H9 (cell line): ENCODE data around the gene MLANA. TPM values are rescaled to one million over a fixed set of nuclear protein-coding genes. Genes with fewer than 3 reads are reported as not detected.

Source experiments
- DNase-seq: peaks from one replicate; pipeline ENCODE4 v3.0.0-alpha.2; 2017
- H2AFZ ChIP-seq: one replicate; pipeline ENCODE4 v1.6.1; 2013; ENCODE audit warnings: mild to moderate bottlenecking, low read length, control low read depth, moderate library complexity
- H2AK5ac ChIP-seq: 2 replicates; pipeline ENCODE4 v1.6.1; 2013; ENCODE audit warnings: low read length, control low read depth, mixed read lengths; ENCODE audit not compliant: insufficient read length
- H2BK120ac ChIP-seq: one replicate; pipeline ENCODE4 v1.6.1; 2013; ENCODE audit warnings: low read depth, mild to moderate bottlenecking, low read length, control low read depth, inconsistent platforms; ENCODE audit not compliant: poor library complexity, severe bottlenecking
- H2BK12ac ChIP-seq: 2 replicates; pipeline ENCODE4 v1.6.1; 2013; ENCODE audit warnings: low read length, control low read depth, mixed read lengths, low read depth; ENCODE audit not compliant: insufficient read length
- H2BK15ac ChIP-seq: 2 replicates; pipeline ENCODE4 v1.6.1; 2013; ENCODE audit warnings: low read depth, low read length, control low read depth
- H2BK20ac ChIP-seq: one replicate; pipeline ENCODE4 v1.6.1; 2013; ENCODE audit warnings: low read depth, mild to moderate bottlenecking, low read length, control low read depth, inconsistent platforms; ENCODE audit not compliant: poor library complexity, severe bottlenecking
- H2BK5ac ChIP-seq: 2 replicates; pipeline ENCODE4 v1.6.1; 2013; ENCODE audit warnings: low read length, control low read depth, mixed read lengths; ENCODE audit not compliant: insufficient read length
- H3K14ac ChIP-seq: 2 replicates; pipeline ENCODE4 v1.6.1; 2013; ENCODE audit warnings: low read length, control low read depth; ENCODE audit not compliant: insufficient read depth
- H3K18ac ChIP-seq: 2 replicates; pipeline ENCODE4 v1.6.1; 2013; ENCODE audit warnings: low read depth, mild to moderate bottlenecking, mixed read lengths, low read length, control low read depth; ENCODE audit not compliant: insufficient read length
- H3K23ac ChIP-seq: 2 replicates; pipeline ENCODE4 v1.6.1; 2013; ENCODE audit warnings: low read length, control low read depth, mixed read lengths, low read depth; ENCODE audit not compliant: insufficient read length
- H3K23me2 ChIP-seq: 2 replicates; pipeline ENCODE4 v1.6.1; 2013; ENCODE audit warnings: low read depth, mild to moderate bottlenecking, mixed read lengths, low read length, control low read depth; ENCODE audit not compliant: insufficient read length, poor library complexity, severe bottlenecking
- H3K27ac ChIP-seq: 2 replicates; pipeline ENCODE4 v1.5.1; 2013; ENCODE audit warnings: low read length, control low read depth, mixed read lengths, low read depth; ENCODE audit not compliant: insufficient read length
- H3K27me3 ChIP-seq: 2 replicates; pipeline ENCODE4 v1.6.1; 2013; ENCODE audit warnings: low read length, control low read depth, inconsistent platforms; ENCODE audit not compliant: insufficient read depth
- H3K4ac ChIP-seq: 2 replicates; pipeline ENCODE4 v1.6.1; 2013; ENCODE audit warnings: low read depth, mild to moderate bottlenecking, control low read depth, inconsistent platforms, low read length, moderate library complexity
- H3K4me1 ChIP-seq: 2 replicates; pipeline ENCODE4 v1.6.1; 2013; ENCODE audit warnings: low read length, control low read depth, inconsistent platforms; ENCODE audit not compliant: insufficient read depth
- H3K4me2 ChIP-seq: 2 replicates; pipeline ENCODE4 v1.6.1; 2013; ENCODE audit warnings: low read length, control low read depth, mixed read lengths; ENCODE audit not compliant: insufficient read length, insufficient read depth
- H3K56ac ChIP-seq: 2 replicates; pipeline ENCODE4 v1.6.1; 2013; ENCODE audit warnings: low read depth, mild to moderate bottlenecking, mixed read lengths, low read length, control low read depth; ENCODE audit not compliant: insufficient read length
- H3K79me1 ChIP-seq: 2 replicates; pipeline ENCODE4 v1.6.1; 2013; ENCODE audit warnings: low read depth, mild to moderate bottlenecking, moderate library complexity, low read length, control low read depth, inconsistent platforms; ENCODE audit not compliant: insufficient read depth, poor library complexity, severe bottlenecking
- H3K79me2 ChIP-seq: 2 replicates; pipeline ENCODE4 v1.6.1; 2013; ENCODE audit warnings: low read length, control low read depth, inconsistent platforms; ENCODE audit not compliant: insufficient read depth
- H3K9ac ChIP-seq: 2 replicates; pipeline ENCODE4 v1.6.1; 2013; ENCODE audit warnings: low read length, control low read depth, mixed read lengths; ENCODE audit not compliant: insufficient read length; ENCODE audit errors: extremely low read depth
- H3K9me3 ChIP-seq: one replicate; pipeline ENCODE4 v1.6.1; 2013; ENCODE audit warnings: low read depth, low read length, inconsistent platforms; ENCODE audit not compliant: control insufficient read depth
- H3T11ph ChIP-seq: one replicate; pipeline ENCODE4 v1.6.1; 2013; ENCODE audit warnings: mild to moderate bottlenecking, low read length, control low read depth, inconsistent platforms
- H4K20me1 ChIP-seq: one replicate; pipeline ENCODE4 v1.6.1; 2013; ENCODE audit not compliant: control insufficient read depth, insufficient read length, insufficient read depth
- H4K5ac ChIP-seq: 2 replicates; pipeline ENCODE4 v1.6.1; 2013; ENCODE audit warnings: low read depth, mild to moderate bottlenecking, mixed read lengths, low read length, control low read depth; ENCODE audit not compliant: insufficient read length
- H4K8ac ChIP-seq: replicated peaks from 2 replicates; pipeline ENCODE4 v1.6.1; 2013; ENCODE audit warnings: low read length, control low read depth, mixed read lengths, low read depth; ENCODE audit not compliant: insufficient read length
- H4K91ac ChIP-seq: 2 replicates; pipeline ENCODE4 v1.6.1; 2013; ENCODE audit warnings: low read depth, mild to moderate bottlenecking, moderate library complexity, mixed read lengths, low read length, control low read depth; ENCODE audit not compliant: insufficient read length
- H3K27ac Mint-ChIP-seq, 3 experiments: 2 replicates in 2 of 3; 3 replicates in 1 of 3; pipeline ENCODE4 v1.8.0; 2020 to 2021; ENCODE audit warnings: mixed read lengths in 3 of 3, mild to moderate bottlenecking in 1 of 3, moderate library complexity in 1 of 3
- H3K27me3 Mint-ChIP-seq: 2 replicates; pipeline ENCODE4 v1.8.0; 2021; ENCODE audit warnings: low read depth, mild to moderate bottlenecking, moderate library complexity, mixed read lengths
- H3K36me3 Mint-ChIP-seq, 3 experiments: 2 replicates in 2 of 3; 3 replicates in 1 of 3; pipeline ENCODE4 v1.8.0; 2020 to 2021; ENCODE audit warnings: low read depth in 3 of 3, mixed read lengths in 3 of 3; ENCODE audit not compliant: insufficient read depth in 1 of 3
- H3K4me1 Mint-ChIP-seq, 2 experiments: 2 replicates each; pipeline ENCODE4 v1.8.0; 2020; ENCODE audit warnings: mixed read lengths in 2 of 2
- H3K4me3 Mint-ChIP-seq, 2 experiments: 2 replicates in 1 of 2; 3 replicates in 1 of 2; pipeline ENCODE4 v1.8.0; 2020 to 2021; ENCODE audit warnings: mild to moderate bottlenecking in 2 of 2, mixed read lengths in 2 of 2, moderate library complexity in 1 of 2
- H3K9me3 Mint-ChIP-seq, 2 experiments: 2 replicates in 1 of 2; 3 replicates in 1 of 2; pipeline ENCODE4 v1.8.0; 2020; ENCODE audit warnings: mild to moderate bottlenecking in 2 of 2, mixed read lengths in 2 of 2, moderate library complexity in 1 of 2
- CTCF ChIP-seq: fragments of 200-600 bp; sonication (generic); conservative IDR thresholded peaks from 3 replicates; pipeline ENCODE4 v1.8.0; 2021; ENCODE audit warnings: antibody characterized with exemption, mild to moderate bottlenecking
- WGBS: extraction: QIAGEN DNeasy Blood & Tissue Kit; methylation state at CpG from one replicate; pipeline ENCODE4 v1.1.7; 2013; ENCODE audit warnings: missing lambda C conversion rate, low lambda C conversion rate, mixed read lengths; ENCODE audit not compliant: insufficient read length; ENCODE audit errors: extremely low coverage; 5-methylcytosine and 5-hydroxymethylcytosine counted together
- total RNA-seq: library from RNA; stranded (reverse); gene quantifications from 2 replicates; pipeline ENCODE4 v1.2.1, GENCODE V29; 2021

MLANA gene
- total RNA-seq, 1 experiment from 2014 or later = not detected

GRCh38 chr9:5846501-5846921 lies 44.2 kb upstream of the MLANA start:
- H3K27ac ChIP-seq = no peak overlapping the region
- no peaks in the 10 kb centered on the region for H3K27me3 Mint-ChIP-seq

More at GRCh38 chr9:5846501-5846921, 44.2 kb upstream of the MLANA start:
- Histone ChIP-seq H3K23me2 (no peaks in the 10 kb centered on the region), H3K9me3 (no peaks in the 10 kb centered on the region), H4K91ac (no peak overlapping the region), H4K5ac (no peak overlapping the region), H2BK15ac (no peak overlapping the region), H3K79me2 (no peaks in the 10 kb centered on the region), H3K27me3 (no peaks in the 10 kb centered on the region), H3K4me2 (no peak overlapping the region), H3K14ac (no peak overlapping the region), H3K4ac (no peak overlapping the region), H2BK20ac (no peak overlapping the region), H4K8ac (no peak overlapping the region), H3K23ac (no peak overlapping the region), H3K56ac (no peak overlapping the region), H3T11ph (no peak overlapping the region), H2BK5ac (no peak overlapping the region), H3K18ac (no peak overlapping the region), H2AFZ (no peak overlapping the region), H4K20me1 (no peaks in the 10 kb centered on the region), H2BK120ac (no peak overlapping the region), H3K79me1 (no peaks in the 10 kb centered on the region), H2BK12ac (no peak overlapping the region), H3K9ac (no peak overlapping the region), H3K4me1 (0 out of 2 replicates have a peak, but pooled peaks cover 2% of the 10 kb centered on the region), H2AK5ac (no peak overlapping the region)
- peaks cover 4 to 5% of the 10 kb centered on the region in 2 experiments; a peak in 3 of 5 replicates for H3K9me3 Mint-ChIP-seq
- H3K4me3 Mint-ChIP-seq = no peak overlapping the region
- H3K36me3 Mint-ChIP-seq = peaks cover 0 to 6% (median 3%) of the 10 kb centered on the region in 3 experiments; a peak in 4 of 7 replicates
- no peak for DNase-seq
- TF ChIP-seq CTCF = no peak
- H3K4me1 Mint-ChIP-seq = peaks cover 7 to 9% of the 10 kb centered on the region in 2 experiments; a peak in 3 of 4 replicates
- no CpG with 5 or more reads among the region's 4 CpGs for WGBS
- no peak overlapping the region for H3K27ac Mint-ChIP-seq
